GM18507 (cell line): ENCODE data around the gene GART.
"Not testable (repeated sequence)": the region's sequence is repeated elsewhere in the genome, so short reads cannot be mapped to it uniquely, and the experiment has no call there.

Source experiments
- DNase-seq: peaks from one replicate; pipeline ENCODE4 v3.0.0; 2011; ENCODE audit warnings: low read depth; ENCODE audit not compliant: insufficient read length; ENCODE audit errors: extremely low spot score
- FAIRE-seq: peaks from 2 replicates; lab custom pipeline; 2011; peaks lifted over from hg19 to GRCh38; lab: Jason Lieb, UNC

The GART gene

GRCh38 chr21:33478935-33479678 is 62.8 kb downstream of the GART start:
- DNase-seq, result no peak
- no peak for FAIRE-seq

- FAIRE-seq (no peak), DNase-seq (no peak)
Measured at GRCh38 chr21:33478182-33478581, 63.7 kb downstream of the GART start.

- DNase-seq, result no peak
- FAIRE-seq, result no peak
Measured at GRCh38 chr21:33477066-33477465, 64.9 kb downstream of the GART start.

- DNase-seq, result no peak
- no peak for FAIRE-seq
Measured at GRCh38 chr21:33473344-33473743, 68.6 kb downstream of the GART start.

- FAIRE-seq, result no peak
Measured at GRCh38 chr21:33470701-33471100, 71.2 kb downstream of the GART start.

GRCh38 chr21:33469183-33469582 is 72.7 kb downstream of the GART start:
- DNase-seq, FAIRE-seq: not testable (repeated sequence)

More at GRCh38 chr21:33470701-33471100, 71.2 kb downstream of the GART start:
- DNase-seq, result no peak

- no peak for FAIRE-seq
- DNase-seq, result no peak
Measured at GRCh38 chr21:33461538-33462250, 80.2 kb downstream of the GART start.

GRCh38 chr21:33458861-33459260 is 83.1 kb downstream of the GART start:
- DNase-seq (no peak), FAIRE-seq (no peak)

- DNase-seq, result no peak
- FAIRE-seq, result peak; percentile 41
Measured at GRCh38 chr21:33455686-33456446, 86.1 kb downstream of the GART start.
